T-helper 2 cell treated with Interferon-gamma antibody and Interleukin-4, amounts not matched to agents 100 ng/mL and 5 ng/mL, for 36 hours (primary cell): ENCODE measurements around the gene ENPP7. TPM values are rescaled to one million over a fixed set of nuclear protein-coding genes. Genes with fewer than 3 reads are reported as not detected.
"Not testable (repeated sequence)": the region's sequence is repeated elsewhere in the genome, so short reads cannot be mapped to it uniquely, and the experiment has no call there.

Experiments used
- intact Hi-C: fragments of 100-400 bp; cut with micrococcal nuclease; formaldehyde crosslinking; loops from one replicate; pipeline ENCODE4 v1.15.1; 2023
- total RNA-seq: library from RNA; stranded (reverse); gene quantifications from 2 replicates; pipeline ENCODE4 v1.2.3, GENCODE V29; 2022

The ENPP7 gene
- total RNA-seq, 1 donor from 2014 or later: not detected

DNA sequence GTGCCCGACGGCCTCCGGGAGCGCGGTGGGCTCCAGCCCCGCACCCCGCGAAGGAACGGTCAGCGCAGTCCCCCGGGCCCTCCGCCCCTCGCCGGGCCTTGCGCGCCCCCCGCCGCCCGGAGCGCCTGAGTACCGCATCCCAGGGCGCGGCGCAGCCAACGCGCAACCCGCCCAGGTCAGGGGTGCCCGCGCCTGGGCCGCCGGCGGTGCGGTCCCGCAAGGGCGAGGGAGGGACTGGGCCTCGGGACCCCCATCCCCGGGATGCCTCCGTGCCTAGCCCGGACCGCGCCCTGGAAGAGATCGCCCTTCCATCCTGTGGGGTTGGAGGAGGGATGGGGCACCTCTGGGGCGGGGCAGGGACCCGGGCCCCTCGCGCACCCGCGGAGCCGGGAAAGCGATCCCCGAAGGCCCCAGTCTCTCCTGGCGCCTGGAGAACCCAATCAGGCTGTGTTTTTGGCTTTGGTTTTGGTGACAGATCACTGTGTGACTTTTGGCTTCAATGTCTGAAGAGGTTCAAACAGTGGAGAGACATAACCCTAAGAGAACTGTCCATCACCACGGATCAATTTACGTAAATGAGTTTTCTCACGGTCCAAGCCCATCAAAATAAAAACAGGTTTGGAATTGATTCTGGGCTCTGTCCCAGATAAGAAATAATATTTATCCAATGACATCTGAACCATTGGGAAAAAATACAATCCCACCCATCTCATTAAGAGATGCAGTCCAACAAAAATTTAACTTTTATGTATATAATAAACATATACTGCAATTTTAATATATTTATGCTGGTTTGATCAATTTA, 17.8 kb downstream of the ENPP7 start:
- intact Hi-C loops: no loop called here

DNA sequence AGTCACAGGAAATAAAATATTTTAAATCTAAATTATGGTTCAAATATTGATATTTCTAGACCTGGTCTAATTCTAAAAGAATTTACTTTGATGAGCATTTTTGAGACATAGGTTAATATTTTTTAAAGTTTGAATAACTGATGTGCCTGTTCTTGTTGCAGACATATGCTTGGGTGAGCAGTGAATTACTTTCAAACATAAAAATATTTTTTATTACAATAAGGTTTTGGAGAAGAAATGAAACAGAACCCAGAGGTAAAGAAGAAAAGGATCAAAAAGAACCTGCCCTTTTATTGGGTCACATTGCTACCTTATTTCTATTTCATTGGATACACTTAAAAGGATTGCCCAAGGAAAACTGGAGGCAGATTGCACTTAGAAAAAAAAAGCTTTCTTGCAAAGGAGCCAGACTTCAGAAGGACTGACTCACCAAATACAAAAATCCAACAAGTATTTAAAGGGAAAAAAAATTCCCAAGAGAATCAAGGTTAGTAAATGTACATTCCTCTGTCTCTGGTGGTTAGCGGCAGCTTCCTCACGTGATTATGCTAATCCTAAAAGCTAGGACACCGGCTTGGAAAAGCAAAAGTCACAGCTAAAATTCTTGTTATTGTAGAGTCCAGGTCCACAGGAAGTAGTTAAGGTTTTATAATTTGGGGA, 18.5 kb downstream of the ENPP7 start:
- intact Hi-C loops: no loop called here

DNA sequence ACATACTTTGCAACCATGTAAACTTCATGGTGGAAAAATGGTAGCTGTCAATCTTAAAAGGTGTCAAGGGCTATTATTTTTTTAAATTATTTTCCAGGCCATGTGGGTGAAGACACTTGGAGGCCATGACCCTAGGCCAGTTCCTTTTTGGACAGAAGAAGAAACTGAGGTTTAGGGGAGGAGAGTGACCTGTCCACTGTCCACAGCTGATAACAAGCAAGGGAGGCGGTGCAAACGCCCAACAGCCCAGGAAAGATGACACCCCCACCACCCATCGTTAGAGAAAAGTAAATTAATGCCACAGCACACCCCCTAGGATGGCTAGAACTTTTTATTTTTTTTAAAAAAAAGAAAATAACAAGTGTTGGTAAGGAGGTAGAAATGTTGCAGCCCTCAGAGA, 19.2 kb downstream of the ENPP7 start:
- intact Hi-C loops: no loop called here

DNA sequence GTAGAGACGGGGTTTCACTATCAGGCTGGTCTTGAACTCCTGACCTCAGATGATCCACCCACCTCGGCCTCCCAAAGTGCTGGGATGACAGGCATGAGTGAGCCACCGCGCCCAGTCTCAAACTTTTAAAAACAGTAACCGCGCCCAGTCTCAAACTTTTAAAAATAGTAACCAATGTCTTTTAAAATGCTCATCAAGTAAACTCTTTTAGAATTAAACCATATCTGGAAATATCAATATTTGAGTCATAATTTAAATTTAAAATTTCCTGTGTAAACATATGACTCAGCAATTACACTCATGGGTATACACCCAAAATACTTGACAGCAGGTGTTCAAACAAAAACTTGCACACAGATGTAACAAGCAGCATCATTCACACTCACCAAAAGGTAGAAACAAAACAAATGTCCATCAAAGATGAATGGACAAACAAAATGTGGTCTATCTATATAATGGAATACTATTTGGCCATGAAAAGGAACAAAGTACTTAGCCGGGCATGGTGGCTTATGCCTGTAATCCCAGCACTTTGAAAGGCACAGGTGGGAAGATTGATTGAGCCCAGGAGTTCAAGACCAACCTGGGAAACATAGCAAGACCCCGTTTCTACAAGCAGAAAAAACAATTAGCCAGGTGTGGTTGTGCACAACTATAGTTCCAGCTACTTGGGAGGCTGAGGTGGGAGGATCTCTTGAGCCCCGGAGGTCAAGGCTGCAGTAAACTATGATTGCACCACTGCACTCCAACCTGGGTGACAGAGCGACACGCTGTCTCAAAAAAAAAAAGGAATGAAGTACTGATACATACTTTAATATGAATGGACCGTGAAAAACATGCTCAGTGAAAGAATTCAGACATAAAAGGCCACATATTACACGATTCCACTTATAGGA, 20.2 kb downstream of the ENPP7 start:
- intact Hi-C loops: no loop called here

DNA sequence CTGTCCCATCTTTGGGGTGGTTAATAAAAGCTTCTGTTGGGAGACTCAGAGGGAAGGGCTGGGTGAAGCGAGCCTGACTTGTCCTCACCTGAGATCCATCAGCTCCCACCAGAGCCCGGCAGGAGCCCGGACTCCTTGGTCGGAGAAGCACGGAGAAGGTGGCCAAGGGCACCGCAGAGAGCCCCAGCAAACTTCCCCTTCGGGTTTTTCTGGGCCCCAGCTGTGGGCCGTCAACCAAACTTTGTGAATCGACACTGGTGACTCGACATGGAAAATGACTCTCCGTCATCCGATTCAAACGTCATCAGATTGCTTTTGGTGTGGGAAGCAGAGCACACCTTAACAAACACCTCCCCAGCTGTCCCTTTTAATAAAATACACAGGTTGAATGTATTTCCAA, 21.4 kb downstream of the ENPP7 start:
- intact Hi-C loops: no loop called here

DNA sequence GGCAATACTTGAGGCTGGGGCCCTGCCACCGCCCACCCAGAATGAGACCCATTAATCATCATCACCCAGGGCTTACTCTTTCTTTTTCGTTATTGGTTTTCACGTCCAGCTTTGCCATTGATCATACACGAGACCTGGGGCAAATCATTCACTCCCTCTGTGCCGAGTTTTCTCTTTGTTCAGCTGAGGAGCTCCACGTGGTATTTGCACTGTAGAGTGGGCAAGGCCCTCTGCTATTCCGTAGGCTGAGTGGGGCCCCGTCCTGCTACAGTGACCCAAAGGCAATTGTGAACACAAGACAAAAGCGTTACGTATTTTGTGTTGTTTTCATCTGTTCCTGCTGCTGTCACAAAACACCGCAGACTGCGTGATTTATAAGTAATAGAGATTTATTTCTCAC, 23.6 kb downstream of the ENPP7 start:
- intact Hi-C loops: no loop called here

DNA sequence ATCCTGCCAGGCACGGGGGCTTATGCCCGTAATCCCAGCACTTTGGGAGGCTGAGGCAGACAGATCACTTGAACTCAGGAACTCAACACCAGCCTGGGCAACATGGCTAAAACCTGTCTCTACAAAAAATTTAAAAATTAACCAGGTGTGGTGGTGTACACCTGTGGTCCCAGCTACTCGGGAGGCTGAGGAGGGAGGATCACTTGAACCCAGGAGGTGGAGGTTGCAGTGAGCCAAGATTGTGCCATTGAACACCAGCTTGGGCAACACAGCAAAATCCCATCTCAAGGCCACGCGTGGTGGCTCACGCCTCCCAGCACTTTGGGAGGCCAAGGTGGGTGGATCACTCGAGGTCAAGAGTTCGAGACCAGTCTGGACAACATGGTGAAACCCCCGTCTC, 24.2 kb downstream of the ENPP7 start:
- intact Hi-C loops: not testable (repeated sequence)

DNA sequence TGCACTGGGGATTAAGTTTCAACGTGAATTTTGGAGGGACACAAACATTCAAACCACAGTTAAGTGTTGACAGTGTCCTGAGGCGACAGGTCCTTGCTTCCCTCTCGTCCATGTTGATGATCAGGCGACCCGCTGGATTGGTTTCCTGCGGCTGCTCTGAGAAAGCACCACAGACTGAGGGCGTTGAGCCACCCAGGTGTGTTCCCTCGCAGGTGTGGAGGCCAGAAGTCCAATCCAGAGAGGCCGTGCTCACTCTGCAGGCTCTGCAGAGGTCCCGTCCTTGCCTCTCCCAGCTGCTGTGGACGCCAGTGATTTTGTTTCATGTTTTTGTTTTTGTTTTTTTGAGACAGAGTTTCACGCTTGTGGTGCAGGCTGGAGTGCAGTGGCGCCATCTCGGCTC, 24.8 kb downstream of the ENPP7 start:
- intact Hi-C loops: no loop called here

DNA sequence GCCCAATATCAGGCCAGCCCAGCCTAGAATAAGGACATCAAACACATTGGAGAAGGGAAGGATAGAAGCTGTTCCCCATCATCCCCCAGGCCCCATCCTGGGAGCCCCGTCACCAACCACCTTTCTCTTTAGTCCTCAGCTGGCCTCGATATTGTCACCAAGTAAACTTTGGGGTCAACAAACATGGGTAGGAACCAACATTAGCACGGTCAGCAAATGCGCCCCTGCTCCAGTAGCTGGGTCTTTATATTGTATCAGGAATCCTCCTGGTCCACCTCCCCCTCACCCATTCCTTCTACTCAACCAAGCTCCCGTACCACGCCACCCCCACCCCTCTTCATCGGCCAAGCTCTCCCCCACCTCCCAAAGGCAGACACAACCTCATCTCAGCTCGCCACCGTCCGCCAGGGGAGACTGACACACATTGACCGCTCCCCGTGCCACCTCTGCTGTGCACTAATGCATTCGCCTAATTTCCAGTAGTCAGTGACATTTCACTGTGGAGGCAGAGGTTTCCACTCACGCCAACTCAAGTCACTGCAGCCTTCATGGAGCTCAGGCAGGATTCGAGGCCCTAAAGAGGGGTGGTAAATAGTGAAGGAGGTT, 26.5 kb downstream of the ENPP7 start:
- intact Hi-C loops: no loop called here

DNA sequence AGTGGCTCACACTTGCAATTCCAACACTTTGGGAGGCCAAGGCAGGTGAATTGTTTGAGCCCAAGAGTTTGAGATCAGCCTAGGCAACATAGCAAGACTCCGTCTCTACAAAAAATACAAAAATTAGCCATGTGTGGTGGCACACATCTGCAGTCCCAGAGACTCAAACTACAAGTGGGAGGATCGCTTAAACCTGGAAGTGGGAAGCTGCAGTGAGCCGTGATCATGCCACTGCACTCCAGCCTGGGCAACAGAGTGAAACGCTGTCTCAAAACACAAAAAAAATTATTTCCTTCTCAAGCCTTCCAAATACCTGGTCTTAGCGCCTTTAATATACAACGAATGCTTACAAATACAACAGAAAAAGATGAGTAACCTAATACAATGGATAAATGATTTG, 27.5 kb downstream of the ENPP7 start:
- intact Hi-C loops: no loop called here

DNA sequence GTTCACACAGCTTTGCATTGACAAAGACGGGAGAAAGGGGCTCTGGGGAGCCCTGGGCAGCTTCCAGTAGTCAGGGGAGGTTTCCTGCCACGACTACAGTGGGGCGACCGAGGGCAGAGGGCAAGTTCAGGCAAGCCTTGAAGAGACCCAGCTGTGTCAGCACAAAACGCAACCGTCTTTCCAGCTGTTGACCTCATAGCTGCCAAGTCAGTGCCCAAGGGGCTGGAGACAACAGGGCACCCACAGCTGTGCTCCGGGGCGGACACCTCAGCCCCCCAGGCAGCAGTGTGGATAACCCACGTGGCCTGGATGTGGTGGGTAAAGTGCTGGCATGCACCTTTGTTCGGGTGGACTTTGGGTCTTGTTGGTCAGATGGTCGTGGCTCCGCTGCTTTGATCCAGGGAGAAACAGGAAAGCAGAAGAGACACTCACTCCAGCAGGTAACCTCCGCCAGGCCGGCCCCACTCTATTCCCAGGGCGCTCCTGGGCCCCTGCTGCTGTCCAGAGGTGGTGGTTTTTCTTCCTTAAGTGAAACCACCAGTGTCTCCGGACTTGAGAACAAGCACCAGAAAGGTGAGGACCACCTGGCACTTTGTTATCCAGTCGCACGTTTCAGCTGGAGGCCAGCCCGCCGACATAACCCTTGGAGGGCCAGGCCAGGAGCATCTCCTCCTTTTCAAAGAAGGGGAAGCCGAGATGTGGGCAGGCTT, 29.6 kb downstream of the ENPP7 start:
- intact Hi-C loops: no loop called here

DNA sequence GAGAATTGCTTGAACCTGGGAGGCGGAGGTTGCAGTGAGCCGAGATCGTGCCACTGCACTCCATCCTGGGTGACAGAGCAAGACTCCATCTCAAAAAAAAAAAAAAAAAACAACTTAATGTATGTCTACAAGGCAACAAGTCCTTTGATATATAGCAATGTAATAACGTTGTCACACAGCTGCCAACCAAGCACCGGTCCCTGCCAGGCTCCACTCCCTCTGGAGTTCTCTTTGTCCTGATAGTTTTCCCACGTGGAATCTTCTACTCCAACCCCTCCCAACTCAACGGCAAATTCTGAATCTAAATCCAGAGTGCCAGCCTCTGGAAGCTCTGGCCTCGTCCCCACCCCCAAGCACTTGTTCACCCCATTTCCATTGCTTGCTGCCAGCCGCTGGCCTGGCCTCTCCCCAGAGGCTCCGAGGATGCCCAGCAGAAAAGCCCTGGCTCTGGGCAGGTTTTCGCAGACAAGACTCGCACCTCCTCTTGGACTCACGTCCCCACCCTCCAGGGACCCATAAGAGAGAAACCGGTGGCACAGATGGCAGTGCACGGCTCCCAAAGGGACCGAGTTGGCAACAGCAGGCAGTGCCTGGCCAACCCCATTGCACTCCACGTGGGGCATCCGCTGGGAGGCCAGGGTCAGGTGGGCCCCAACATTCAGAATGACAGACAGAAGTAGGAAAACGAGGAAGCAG, 31.3 kb downstream of the ENPP7 start:
- intact Hi-C loops: no loop called here

DNA sequence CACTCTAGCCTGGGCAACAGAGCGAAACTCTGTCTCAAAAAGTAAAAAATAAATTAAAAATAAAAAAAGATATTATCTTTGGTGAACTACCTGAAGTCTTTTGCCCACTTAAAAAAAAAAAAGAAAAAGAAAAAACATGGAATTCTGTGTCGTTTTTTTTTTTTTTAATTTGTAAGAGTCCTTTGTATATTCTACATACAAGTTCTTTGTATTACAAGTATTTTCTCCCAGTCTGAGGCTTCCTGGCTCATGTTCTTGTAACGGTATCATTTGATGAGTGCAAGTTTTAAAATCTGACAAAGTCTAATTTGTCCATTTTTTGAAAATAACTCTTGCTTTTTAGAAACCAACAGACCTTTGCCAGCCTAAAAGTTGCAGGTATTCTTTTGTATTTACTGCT, 35.0 kb downstream of the ENPP7 start:
- intact Hi-C loops: no loop called here

DNA sequence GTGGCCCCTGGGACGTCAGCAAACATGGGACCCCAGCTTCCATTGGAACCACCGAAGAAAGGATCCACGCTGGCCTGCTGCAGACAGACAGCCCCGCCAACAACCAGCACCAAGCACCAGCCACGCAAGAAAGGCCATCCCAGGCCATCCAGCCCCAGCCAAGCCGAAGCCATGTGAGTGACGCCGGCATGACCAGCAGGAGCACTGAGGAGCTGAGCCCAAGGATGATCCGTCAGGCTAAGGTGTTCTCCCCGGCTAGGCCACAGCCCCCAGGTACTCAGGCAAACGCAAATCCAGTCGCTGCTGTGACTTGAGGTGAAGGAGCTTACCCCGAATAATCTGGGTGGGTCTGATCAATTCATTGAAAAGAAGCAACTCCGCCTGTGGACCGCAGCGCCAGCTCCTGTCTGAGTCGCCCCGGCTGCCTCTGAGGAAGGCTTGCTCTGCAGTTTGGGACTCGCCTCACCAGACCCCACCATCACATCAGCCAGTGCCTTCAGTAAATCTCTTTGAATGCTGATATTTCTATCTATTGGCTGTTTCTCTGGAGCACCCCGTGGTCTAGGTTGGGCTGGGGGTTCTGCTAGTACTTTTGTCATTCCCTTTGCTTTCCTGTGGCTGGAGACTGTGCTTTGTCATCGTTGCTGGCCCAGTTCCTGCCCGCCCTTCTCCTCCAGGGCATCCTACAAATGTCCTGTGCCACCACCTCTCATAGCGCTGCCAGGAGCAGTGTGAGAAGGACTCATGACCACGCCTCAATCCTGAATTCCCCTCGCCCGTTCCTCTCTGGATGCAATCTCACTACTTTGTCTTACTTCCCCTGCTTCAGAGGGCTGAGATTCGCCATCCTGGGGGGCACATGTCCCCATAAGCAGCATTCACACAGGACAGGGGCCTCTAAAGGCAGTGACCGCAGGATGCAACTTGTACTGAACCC, 39.1 kb downstream of the ENPP7 start:
- intact Hi-C loops: no loop called here

DNA sequence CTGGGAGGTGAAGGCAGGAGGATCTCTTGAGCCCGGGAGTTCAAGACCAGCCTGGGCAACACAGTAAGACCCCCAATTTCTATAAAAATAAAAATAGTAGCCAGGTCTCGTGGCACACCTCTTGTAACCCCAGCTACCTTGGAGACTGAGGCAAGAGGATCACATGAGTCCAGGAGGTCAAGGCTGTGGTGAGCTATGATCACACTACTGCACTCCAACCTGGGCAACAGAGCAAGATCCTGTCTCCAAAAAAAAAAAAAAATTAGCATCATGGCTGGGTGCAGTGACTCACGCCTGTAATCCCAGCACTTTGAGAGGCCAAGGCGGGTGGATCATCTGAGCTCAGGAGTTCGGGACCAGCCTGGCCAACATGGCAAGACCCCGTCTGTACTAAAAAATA, 40.5 kb downstream of the ENPP7 start:
- intact Hi-C loops: no loop called here

DNA sequence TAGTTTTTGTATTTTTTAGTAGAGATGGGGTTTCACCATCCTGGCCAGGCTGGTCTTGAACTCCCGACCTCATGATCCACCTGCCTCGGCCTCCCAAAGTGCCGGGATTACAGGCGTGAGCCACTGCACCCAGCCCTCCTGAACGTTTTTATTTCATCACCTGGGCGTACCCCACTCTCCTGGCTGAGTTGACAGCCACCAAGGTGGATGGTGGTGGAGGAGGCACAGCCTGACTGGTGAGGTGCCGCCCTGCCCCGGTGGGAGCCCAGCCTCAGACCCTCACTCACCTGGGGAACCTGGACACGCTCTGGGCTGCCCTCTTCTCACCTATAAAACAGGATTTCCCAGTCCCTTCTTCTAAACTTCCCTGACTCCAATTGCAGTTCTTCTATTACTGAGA, 42.0 kb downstream of the ENPP7 start:
- intact Hi-C loops: not testable (repeated sequence)

DNA sequence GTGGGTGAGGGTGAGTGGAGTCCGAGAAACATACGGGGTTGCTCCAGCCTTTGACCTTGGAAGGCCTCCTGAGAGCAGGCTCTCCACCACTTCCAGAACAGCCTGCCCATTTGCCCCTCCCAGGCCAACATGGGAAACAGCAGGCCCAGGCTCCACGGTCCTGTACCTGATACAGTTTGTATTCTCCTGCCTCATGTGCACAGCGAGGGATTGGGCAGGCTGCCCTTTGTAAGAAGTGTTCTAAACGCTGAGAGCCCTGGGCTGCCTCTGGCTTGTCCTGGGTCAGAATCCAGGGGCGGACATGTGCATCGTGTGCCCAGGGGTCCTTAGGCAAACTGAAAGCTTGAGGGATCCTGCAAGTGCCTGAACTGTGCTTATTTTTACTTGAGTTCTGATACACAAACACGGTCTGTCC, 43.8 kb downstream of the ENPP7 start:
- intact Hi-C loops: no loop called here

DNA sequence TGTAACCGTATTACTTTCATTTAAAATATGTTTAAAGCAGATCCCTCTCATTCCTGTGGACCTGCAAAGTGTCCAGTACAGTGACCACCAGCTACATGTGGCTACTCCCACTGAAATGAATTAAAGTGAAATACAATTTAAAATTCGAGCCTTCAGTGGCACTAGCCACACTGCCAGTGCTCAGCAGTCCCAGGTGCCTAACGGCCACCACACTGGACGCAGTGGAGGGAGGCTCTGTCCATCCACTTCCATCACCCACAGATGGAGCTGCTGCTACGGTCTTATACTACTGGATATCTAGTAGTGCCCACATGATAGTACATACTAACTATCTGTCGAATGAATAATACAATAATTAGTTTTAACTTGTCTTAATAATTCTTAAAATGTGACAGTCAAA, 44.9 kb downstream of the ENPP7 start:
- intact Hi-C loops: no loop called here

DNA sequence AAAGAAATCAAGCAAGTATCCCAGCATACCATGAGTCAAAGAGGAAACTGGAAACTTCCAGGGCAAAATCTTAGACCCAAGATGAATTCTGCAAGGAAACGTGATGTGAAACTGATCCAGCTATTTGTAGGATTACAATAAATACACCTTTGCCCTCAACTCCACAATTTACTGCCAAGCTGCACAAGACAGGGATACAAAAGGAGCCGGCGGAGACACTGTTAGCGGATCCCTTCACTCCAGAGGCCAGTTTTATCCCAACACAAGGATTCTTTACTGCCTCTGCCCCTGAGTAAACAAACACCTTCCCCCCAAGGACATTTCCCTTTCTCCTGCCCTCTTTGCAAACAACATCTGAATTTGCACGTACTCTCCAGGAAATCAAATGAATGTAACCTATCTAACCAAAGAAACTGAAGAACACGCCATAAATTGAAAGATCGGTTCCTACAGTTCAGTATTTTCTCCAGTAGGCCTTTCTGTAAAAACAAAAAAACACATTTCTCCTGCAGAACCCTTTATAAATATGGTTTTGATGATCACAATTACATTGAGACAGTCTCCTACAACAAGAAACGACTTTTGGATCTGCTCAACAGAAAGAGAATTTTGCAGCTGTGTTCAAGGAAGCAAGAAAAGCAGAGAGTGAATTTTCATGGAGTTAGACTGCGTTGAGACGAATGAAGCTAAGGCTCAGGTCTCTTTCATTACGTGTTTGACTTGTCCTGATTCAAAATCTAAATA, 45.8 kb downstream of the ENPP7 start:
- intact Hi-C loops: no loop called here
